Activated T-helper 9 cell treated with anti-CD3 and anti-CD28 coated beads, Interleukin-2, amount 50 U/mL, for 16 hours (primary cell): ENCODE data around the gene TMEM9B.
"Not testable (repeated sequence)": the region's sequence is repeated elsewhere in the genome, so short reads cannot be mapped to it uniquely, and the experiment has no call there.

Experiments used
- DNase-seq: peaks from one replicate; pipeline ENCODE4 v3.0.0-alpha.2; 2020; ENCODE audit warnings: low read depth

The TMEM9B gene

DNA sequence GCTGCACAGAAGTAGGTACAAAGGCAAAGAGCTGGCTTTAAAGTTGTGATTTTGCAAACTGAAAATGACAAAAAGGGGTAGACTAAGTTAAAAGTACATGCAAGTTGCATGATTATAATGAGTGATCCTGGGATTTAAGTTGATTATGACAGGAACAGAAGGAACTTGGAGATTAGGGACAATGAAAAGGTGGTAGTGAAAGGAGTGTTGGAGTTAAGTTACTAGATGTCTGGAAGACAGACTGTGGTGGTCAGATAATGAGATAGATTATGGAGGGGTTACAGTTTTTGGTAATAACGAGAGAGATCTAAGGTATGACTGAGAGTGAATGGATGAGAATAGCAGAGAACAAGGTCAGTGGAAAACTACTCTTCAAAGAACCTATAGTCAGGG lies 7.7 kb upstream of the TMEM9B start:
- DNase-seq = no peak

DNA sequence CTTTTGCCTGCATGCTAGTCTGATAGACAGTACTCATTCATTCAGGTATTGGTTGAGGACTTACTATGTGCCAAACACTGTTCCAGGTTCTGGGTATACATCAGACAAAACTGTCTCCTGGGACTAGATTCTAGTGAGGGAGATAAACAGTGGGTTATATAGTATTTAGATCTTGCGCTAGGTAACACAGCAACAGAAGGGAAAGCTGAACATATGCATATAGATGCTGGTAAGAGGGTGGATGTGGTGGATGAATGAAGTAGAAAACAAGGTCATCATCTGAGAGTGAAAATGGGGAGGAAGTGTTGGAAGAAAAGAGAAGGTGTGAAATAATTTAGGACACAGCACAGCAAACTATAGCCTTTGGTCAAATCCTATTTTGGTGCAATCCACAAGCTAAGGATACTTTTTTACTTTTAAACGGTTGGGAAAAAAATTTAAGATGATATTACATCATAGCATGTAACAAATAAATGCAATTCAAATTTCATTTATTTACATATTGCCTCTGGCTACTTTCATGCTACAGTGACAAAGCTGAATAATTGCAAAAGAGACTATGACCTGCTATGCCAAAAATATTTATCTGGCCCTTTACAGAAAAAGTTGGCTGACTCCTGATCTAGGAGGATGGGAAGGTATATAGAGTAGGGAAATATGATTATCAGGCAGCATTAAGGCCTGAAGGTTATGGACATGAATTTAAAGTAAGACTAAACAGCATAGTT lies 7.1 kb upstream of the TMEM9B start:
- DNase-seq = no peak

DNA sequence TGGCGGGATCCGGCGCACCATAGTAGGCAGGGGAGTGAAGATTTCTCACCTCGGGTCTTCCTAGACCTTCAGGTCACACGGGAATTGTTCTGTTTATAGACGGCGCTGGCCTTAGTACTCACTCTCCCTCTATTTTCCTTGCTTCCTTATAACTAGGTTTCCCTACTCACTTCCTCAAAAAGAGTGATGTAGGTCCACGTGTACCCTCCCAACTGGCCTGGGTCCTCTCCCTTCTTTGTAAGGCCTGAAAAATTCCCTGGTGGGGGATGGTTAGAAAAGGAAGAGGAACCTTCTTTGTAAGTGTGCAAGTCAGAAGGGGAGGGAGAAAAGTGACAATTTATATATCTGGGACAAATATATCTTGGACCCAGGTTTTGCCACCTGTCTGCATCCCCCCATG lies 2.9 kb upstream of the TMEM9B start:
- DNase-seq = no peak

DNA sequence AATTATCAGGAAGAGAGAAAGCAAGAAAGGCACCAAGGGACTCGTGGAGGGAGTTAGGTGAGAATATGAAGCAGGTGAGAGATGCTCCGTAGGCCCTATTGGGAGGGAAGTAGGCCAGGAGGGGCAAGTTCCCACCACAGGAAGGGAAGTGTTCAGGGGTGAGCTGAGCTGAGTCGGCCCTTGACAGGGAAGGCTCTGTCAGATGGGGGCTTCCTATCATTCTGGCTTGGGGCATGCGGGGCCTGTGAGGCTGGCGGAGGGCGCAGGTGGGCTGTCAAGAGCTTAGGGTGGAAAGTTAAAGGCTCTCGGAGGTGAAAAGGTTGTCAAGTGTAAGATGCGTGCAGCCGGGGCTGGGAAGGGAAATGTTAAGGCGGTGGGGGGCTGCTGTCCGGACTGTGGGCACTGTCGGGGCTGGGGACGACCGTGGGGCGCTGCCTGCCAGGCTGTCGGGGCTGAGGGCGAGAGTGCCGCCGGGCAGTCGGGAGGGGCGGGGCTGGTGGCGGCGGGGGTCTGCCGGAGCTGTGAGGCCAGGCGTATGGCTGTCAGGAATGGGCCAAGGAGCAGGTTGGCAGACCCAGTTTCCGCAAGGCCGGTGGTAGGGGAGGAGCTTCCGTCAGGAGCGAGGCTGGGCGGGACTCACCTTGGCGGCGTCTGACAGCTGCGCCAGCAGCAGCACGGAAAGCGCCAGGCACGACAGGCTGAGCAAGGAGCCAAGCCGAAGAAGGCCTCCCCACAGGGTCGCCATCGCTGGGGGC lies 496 bp downstream of the TMEM9B start:
- DNase-seq = peak; percentile 64

DNA sequence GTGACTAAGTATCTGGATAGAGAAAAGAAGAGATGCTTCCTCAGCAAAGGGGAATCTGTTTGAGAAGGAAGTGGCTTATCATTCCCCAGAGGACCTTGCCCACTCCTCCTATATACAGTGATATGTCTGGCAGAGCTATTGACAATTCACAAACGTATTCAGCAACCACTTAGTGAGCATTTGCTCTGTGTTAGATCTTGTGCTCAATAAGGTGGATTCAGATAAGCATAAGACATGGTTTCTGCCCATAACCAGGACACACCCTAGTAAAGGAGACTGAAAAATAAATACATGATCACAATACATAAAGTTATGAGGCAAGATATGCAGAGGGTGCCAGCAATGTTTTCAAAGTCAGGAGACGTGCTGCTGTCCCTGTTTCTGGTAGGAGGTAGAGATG lies 1.4 kb downstream of the TMEM9B start:
- DNase-seq = no peak

DNA sequence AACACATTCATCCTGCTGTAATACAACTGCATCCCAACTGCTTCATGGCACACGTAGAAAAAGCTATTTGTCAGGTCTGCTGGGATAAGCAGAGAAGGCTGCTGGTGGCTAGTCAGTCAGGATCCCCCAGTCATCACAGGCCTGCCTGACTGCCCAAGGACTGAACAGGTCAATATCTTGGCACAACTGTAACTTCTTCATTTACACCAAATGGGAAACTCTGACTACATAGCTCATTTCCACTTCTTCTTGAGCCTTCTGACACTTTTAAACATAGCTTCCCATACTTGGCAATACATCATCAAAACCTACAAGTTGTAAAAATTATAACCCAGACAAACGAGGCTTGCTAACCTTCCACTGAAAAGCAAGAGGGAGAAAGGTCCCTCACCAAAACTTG lies 2.8 kb downstream of the TMEM9B start:
- no peak for DNase-seq

DNA sequence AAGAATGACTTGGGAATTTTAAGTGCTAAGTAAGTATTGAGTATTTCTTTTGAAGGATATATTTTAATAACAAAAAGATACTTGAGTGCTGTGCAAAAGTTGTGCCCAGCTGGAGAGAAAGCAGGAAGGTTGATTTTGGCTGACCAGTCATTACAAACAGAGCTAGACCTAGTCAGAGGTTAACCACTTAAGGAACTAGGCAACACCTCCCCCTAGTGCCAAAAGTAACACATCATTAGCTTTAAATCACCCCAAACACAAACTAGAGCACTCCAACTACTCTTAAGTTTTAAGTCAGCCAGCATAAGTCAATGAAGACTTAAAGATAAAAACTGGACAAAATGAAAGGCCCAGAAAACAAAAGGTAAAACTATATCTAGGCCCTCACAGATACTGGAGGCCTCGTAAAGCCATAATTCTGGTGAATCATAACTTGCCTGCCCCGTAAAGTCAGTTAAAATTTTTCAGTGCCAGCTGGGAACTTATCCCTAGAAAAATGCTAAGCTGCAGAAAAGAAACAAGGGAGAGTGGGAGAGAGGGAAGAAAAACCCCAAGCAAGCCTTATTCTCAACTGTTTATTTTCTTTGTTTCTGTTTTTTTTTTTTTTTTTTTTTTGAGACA lies 4.6 kb downstream of the TMEM9B start:
- DNase-seq = no peak

DNA sequence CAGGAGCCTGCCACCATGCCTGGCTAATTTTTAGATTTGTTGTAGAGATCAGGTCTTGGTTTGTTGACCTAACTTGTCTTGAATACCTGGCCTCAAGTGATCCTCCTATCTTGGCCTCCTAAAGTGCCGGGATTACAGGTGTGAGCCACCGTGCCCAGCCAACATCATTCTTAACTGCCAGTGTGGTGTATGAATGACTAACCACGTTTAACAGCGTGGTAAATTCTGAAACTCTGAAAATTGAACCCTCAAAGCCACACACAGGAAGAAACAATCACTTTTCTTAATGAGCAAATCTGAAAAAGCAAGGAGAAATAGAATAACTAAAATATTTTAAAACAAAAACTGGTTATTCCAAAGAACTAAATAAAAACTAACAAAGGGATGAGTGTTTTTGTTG lies 7.4 kb downstream of the TMEM9B start:
- no peak for DNase-seq

DNA sequence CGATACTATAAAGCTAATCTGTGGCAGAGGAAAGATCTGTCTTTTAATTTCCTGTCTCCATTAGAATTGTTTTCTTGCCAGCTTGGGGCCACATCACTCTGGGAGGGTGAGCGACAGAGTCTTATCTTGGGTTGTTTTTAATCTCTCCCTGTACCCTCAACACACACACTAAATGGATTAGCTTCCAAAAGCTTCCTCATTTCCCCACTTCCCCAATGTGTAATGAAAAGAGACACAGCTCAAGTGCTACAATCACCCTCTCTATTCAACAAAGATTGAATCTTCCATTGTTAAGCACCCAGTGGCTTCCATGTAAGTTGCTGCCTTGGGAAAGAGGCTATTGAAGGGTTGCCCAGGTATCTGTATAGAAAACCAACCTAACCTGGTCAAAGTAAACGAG lies 15.4 kb downstream of the TMEM9B start:
- DNase-seq = no peak

DNA sequence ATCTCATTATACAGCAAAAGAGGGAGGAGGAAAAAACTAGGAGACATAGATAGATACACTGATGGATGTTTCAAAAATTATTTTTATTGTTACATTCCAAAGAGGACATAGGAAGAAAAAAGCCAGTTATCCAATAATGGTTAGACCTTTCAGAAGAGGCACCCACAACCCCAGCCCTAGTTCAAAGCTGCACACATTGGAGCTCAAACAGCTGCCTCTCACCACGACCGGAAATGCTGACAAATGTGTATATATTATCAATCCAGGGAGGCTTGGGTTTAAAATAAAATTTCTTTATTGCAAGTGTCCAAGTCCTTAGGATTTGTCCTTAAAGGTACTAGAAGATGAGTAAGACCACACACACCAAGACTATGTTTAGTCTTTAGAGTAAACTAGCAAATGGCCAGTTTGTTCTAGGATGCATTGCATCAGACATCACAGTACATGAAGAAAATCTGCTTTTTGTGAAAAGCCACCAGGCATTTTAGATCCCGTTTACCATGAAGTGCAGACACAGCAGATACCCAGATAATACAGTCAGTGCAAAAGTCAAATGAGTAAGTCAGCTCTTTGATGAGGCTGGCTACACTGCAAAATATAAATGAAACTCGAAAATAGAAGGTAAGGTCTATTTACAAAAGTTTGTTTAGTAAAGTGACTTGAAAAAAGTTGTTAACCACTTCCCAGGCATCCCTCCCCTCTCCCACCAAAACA lies 16.9 kb downstream of the TMEM9B start:
- DNase-seq = no peak

DNA sequence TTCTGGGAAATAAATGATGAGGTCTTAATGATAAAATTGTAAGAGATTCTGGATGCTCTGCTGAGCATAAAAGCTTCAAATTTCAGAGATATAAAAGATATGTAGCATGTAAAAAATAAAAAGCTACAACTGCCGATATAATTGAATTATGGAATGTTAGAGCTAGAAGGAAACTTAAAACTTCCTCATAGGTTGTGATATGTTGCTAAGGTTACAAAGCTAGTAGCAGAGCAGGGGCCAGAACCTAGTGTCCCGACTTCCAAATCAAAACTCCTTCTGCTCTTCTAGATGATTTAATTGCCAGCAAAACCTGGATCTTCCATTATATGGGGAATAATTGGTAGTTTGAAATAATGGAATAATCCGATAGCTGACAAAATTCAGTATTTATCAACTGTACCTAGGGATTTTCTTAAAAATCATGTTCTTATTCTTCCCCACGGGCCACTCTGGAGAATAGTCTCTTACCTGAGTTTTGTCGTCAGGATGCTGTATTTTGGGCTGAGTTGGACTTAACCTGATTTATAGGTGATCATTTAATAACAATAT lies 21.6 kb downstream of the TMEM9B start, which contains the start of gene ASCL3:
Gene ASCL3 (minus strand): TSS at position 499 of the 549 bp plus-strand sequence. CDS start 4,855 bp downstream, outside the sequence.
- no peak for DNase-seq

DNA sequence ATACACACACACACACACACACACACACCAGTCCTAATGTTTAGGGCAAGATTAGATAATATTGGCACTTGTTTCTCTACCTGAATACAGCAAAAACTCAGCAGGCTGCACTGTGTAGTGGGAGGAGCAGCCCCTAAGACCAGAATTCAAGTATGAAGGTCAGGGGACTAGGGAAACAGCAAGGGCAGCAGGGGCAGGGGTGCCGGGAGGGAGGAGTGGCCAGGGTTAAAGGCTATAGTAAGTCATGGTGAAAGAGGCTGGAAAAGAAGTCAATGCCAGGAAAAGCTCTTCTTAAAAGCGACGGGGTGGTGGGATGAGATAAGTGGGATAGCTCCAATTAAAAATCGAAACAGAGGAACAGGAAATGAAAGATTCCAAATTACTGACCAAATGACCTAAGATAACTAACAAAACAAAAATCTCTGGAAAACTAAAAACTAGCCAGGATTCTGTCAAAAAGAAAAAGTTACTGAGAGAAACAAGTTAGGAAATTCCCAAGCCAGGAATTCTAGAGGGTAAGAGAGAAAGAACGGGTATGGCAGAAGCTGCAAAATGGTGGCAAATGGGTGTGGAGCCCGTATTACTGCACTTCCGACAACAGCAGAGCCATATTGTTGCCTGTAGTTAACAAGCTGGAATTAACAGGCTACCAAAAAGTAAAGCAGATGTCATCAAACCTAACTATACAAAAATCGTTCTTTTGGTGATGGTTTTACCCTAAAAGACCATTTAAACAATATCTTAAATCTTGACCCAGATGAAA lies 22.7 kb downstream of the TMEM9B start:
- DNase-seq = no peak

DNA sequence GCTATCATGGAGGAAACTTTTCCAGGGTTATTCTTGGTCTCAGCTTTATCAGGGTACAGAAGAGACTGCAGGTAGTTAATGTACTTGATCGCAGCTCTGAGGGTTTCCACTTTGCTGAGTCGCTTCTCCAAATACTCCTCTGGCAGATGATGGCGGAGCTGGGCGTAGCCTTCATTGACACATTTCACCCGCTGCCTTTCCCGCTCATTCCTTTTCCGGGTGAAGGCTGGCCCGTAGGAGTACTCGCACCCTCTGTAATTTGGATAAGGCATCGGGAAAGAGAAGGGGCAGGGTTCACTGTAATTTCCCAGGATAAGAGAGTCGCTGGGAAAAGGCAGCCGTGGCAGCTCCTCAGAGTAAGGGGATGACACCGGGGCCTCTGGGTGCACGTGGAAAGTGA lies 26.6 kb downstream of the TMEM9B start:
- no peak for DNase-seq

DNA sequence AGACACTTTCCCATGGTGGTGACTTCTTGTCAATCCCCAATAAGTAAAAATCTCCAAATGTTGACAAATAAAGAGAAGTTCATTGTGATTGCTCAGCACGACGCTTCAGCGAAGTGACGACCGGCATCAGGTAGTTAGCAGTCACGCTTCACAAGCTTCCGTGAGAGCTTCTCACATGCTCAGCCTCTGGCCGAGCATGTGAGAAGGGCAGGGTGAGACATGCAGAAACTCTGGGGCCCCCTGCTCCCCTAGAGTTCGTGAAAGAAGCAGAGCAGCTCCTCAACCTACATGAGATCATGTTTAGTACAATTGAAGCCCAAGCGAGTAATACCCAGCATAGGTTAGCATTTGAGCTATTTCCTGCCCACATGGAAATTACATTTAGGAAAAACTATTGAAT lies 27.1 kb downstream of the TMEM9B start:
- DNase-seq = no peak

DNA sequence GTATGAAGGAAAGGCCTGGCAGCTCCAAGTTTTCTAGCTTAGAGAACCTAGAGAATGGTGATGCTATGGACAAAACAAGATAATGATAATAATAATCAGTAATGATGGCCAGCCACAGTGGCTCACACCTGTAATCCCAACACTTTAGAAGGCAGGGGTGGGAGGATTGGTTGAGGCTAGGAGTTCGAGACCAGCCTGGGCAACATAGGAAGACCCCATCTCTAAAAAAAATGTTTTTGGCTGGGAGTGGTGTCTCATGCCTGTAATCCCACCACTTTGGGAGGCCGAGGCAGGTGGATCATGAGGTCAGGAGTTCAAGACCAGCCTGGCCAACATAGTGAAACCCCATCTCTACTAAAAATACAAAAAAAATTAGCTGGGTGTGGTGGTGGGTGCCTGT lies 28.5 kb downstream of the TMEM9B start:
- not testable (repeated sequence) for DNase-seq

DNA sequence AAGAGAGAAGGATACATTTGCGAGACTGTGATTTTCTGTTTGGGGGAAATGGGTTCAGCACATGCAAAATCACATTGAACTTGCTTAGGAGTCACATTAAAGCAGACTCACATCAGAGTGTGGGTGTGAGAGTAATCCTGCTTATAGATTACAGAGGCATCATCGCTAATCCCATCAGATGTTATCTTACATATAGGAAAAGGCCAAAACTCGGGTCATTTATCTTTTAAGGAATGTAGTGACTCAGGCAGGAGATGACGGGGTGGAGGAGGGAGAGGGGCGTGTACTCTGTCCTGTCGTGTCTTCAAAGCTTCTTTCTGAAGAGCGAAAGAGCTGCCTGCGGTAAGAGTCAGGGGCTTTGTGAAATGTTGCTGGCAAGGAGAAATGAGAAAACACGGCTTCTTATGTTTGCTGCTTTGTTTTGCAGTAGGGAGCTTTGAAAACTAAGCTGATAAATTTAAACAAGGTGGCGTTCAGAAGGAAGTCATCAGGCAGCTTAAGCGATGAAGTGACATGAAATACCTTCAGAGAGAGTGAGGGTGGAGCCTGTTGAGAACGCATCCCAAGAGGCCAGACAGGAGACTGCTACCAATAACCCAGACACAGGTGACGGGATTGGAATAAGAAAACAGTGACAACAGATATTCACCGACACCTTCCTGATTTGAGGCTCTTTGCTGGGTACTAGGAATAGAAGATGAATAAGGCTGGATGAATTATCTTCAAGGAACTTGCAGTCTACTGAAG lies 29.3 kb downstream of the TMEM9B start:
- no peak for DNase-seq

DNA sequence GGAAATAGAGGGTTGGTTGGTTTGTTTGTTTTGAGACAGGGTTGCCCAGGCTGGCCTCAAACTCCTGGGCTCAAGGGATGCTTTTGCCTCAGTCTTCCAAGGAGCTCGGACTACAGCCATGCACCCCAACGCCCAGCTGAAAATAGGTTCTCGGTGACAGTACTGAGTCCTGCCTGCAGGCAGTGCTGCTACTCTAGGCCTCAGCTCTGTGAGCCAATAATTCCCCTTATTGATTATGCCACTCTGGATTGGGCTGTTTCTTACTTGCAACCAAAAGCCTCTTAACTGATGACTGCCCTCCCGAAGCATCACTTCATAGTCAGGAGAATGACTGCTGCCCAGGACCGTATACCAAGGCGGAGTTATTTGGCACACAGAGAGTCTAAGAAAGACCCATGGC lies 30.3 kb downstream of the TMEM9B start:
- no peak for DNase-seq

DNA sequence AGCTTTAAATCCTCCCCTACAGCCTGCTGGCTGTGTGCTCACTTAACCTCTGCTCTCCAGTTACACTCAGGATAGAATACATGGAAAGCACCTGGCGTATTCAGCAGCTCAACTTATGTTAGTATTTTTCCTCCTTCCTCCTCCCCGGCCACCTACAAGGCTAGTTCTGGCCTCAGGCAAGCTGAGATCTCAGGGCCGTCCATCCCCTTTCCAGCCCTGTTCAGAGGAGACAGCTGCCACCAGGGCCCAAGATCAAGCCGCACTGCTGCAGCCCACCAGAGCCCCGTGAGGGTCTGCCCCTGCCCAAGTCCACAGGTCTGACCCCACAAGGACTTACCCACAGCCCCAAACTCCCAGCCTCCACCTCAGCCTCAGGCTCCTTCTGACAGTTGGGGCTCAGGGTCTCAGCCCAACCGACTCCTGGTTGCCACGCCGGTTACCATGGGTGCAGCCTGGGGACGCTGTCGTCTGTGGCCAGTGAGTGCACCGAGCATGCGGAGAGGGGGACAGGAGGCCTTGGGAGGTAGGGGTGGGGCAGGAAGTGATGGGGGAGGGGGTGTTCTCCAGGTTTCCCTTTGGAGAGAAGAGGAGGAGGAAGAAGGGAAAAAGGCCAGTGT lies 31.6 kb downstream of the TMEM9B start, which contains the start of gene C11orf16:
Gene C11orf16 (minus strand): TSS at position 384 of the 617 bp plus-strand sequence. CDS start 639 bp downstream, outside the sequence.
- no peak for DNase-seq

DNA sequence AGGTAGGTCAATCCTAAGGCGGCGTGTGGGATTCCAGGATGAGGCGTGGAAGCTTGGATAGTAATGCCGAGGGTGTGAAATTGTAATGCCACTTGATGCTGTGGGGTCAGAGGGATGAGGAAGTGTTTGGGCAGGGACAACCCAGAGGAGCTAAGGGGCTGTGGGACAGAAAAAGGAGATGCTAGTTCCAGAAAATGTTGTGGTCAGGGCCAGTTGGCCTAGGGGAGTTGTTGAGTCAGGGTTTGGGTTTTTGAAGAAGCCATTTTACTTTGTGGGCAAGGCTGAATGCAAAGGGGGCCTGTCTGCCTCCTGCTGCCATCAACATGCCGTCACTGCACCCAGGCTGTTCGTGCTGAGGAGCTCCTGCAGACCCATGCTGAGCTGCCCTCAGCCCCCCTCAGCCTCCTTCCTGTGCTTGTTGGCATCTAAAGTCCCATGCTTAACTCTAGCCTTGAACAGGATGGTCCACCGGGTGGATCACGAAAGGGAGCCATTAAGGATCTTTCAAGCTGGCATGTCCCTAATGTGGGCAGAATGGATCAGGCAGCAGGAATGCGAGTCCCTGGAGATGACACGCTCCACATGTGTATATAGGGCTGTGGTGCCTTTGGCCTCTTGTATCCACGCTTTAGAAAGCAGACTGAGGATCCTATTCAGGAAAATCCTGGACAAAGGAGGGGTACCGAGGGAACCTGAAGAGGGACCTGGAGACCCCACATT lies 33.6 kb downstream of the TMEM9B start:
- no peak for DNase-seq
